DMS53 (cell line): ENCODE results near the gene TYK2.

Source experiments
- DNase-seq: peaks from one replicate; lab custom pipeline; 2025; lab: John Stamatoyannopoulos, UW

Gene TYK2

DNA sequence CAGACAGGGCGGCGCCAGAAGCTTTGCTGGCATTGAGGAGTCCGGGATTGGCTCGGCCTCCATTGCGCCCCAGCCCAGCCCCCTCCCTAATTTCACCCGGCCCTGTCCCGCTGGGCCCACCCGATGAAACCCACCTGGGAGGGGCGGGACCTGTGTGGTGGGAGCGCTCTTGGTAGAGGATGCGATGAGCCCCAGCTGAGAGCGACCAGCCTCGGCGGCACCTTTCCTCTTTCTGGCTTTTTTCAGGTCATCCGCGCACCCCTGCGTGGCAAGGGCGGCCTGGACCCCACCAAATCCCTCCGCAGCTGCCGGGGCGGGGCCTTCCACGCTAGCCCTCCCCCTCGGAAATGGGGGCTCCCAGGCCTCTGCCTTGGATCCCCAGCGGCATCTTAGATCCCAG, 70.9 kb downstream of the TYK2 start, which contains the start of gene ZGLP1:
TSS of gene ZGLP1 (minus strand) at position 393 of the 400 bp plus-strand sequence.
- DNase-seq = no peak

GRCh38 chr19:10306327-10306726, 74.0 kb downstream of the TYK2 start:
- DNase-seq = no peak

- DNase-seq = no peak
Observed at GRCh38 chr19:10305139-10305806, 75.1 kb downstream of the TYK2 start.
